ENCODE measurements around the gene PKDREJ.

GRCh38 chr22:46273432-46274148, 10.4 kb upstream of the PKDREJ start:
- TF ChIP-seq POLR2AphosphoS5 (IDR thresholded peaks at IDR 0.05; ENCODE audit: low read depth, low read length) (no peak), TAF1 (IDR thresholded peaks at IDR 0.05; ENCODE audit: borderline replicate concordance, insufficient read depth, low read length) (no peak), SIN3A (IDR thresholded peaks at IDR 0.05; ENCODE audit: borderline replicate concordance, insufficient read depth, low read length) (no peak)

Data from PFSK-1 (cell line).